NCI-H748 (cell line): ENCODE data around the gene KLHL14.
"Not testable (repeated sequence)": the region's sequence is repeated elsewhere in the genome, so short reads cannot be mapped to it uniquely, and the experiment has no call there.

Experiments
- DNase-seq: peaks from one replicate; lab custom pipeline; 2025; ENCODE audit not compliant: unreplicated experiment; lab: John Stamatoyannopoulos, UW

KLHL14 gene

DNA sequence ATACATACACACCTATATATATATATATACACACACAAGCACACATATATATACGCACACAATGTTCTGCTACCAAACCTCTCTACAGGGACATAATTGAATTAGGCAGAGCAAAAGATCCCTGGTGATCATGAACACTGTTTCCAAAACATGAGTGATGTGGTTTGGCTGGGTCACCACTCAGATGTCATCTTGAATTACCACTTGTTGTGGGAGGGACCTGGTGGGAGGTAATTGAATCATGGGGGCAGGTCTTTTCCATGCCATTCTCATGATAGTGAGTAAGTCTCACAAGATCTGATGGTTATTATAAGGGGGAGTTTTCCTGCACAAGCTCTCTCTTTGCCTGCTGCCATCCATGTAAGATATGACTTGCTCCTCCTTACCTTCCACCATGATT lies 135.2 kb downstream of the KLHL14 start:
- DNase-seq = not testable (repeated sequence)

GRCh38 chr18:32637226-32637625 lies 135.6 kb downstream of the KLHL14 start:
- no peak for DNase-seq

DNA sequence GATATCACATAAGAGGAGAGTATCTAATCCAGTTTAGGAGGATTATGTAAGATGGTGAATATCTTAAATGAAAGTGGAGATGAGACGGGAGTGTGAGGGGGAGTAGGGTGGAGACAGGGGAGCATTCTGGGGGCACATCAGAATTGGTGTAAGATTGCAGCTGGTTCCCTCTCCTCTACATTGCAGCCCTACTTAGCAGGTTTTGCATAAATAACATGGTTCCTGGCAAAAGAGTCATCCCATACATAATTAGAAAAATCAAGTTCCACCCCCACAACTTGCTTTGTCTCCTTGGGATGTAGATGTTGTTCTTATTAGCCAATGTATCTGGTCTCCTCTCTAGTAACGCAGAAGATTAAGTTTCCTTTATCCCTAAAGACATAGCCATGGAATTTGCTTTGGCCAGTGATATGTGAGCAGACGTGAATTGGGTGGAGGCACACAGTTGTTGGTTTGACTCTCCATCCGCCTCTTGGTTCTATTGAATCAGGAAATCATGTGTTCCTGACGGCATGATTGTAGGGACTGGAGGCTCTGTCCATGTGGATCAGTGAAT lies 137.9 kb downstream of the KLHL14 start:
- DNase-seq = no peak

DNA sequence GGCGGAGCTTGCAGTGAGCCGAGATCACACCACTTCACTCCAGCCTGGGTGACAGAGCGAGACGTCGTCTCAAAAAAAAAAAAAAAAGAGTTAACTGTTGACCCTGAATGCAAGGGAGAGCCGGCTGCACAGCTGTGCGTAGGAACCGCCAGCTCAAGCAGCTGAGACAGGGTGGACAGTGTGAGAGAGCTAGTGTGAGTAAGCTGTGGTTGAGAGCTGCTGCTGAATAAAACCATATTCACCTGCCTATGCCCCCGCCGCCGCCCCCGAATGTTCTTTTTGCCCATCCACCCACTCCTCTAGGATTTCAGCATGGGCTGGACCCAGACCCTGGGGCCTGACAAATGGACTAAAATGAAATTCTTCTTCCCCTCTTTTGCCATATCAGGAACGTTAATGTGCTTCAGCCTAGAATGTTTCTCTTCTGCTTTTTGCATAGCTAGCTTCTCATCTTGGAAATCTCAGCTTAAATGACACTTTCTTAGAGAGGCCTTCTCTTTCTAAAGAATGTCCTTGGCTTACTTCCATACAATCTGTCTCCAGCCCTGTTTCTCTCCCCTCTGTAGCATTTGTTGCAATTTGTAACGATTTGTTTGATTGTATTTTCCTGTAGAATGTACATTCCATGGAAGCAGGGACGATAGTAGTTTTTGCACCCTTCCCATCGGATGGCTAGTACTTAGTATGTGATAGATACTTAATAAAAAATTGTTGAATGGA lies 142.7 kb downstream of the KLHL14 start:
- DNase-seq = no peak

- DNase-seq = no peak
These were observed 143.5 kb downstream of the KLHL14 start for GRCh38 chr18:32629292-32629691.

DNA sequence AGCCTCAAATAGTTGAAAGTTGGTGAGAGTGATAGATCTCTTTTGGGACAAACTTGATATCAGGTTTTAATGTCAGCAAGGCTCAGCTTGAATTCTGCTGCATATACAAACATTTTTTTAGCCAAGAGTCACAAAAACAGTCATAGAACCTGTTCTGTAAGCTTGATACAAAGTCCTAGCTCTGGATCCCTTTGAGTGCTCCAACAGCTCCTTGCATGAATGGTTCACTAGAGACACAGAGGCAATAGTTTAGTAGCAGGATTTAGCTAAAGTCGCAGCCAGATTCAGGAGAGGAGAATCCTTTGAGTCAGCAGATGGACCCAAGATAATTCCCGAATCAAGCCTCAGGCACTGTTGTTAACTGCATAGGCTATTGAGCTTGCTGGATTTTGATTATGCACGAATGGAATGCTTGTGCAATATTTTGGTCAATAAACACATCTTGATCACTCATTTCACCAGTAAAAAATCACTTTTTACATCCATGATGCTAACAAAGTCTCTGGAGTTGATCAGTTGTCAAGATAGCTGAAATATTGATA lies 148.6 kb downstream of the KLHL14 start:
- no peak for DNase-seq

GRCh38 chr18:32623563-32623962 lies 149.3 kb downstream of the KLHL14 start:
- DNase-seq = no peak
